A673 (cell line): ENCODE results near the gene HIVEP1. TPM values are rescaled to one million over a fixed set of nuclear protein-coding genes. Genes with fewer than 3 reads are reported as not detected.

Experiments used
- BruUV-seq: library from RNA; stranded (reverse); fragments of 400-500 nt; replicated peaks from 2 replicates; lab custom pipeline; 2021; lab: Mats Ljungman, UMichigan
- CTCF ChIA-PET: fragments of 300-600 bp; sonication (Branson Sonifier 250); formaldehyde crosslinking; loops from one replicate; lab custom pipeline; 2022; ENCODE audit warnings: antibody characterized with exemption; lab: Charles Lee
- POLR2A ChIA-PET: fragments of 300-600 bp; sonication (Branson Sonifier 250); formaldehyde crosslinking; loops from one replicate; lab custom pipeline; 2022; ENCODE audit warnings: antibody characterized with exemption; ENCODE audit not compliant: low non-redundant PET; lab: Charles Lee
- DNase-seq: peaks from one replicate; pipeline ENCODE4 v3.0.0-alpha.2; 2015; ENCODE audit warnings: low spot score
- H3K27ac ChIP-seq: fragments of 200-600 bp; sonication (generic); 2 replicates; pipeline ENCODE4 v1.5.1; 2016; ENCODE audit warnings: mixed run types, low read depth, mild to moderate bottlenecking, mixed read lengths, antibody characterized with exemption, low read length; ENCODE audit not compliant: poor library complexity, severe bottlenecking
- H3K27me3 ChIP-seq: fragments of 200-600 bp; sonication (generic); replicated peaks from 2 replicates; pipeline ENCODE4 v1.6.1; 2017; ENCODE audit warnings: mixed run types, low read depth, mild to moderate bottlenecking, mixed read lengths, antibody characterized with exemption, low read length; ENCODE audit not compliant: insufficient read depth, poor library complexity
- H3K36me3 ChIP-seq: fragments of 200-600 bp; sonication (generic); 2 replicates; pipeline ENCODE4 v1.6.1; 2016; ENCODE audit warnings: mixed run types, mild to moderate bottlenecking, mixed read lengths, antibody characterized with exemption, low read length; ENCODE audit not compliant: insufficient read depth, poor library complexity, severe bottlenecking
- H3K4me1 ChIP-seq: fragments of 200-600 bp; sonication (generic); 2 replicates; pipeline ENCODE4 v1.6.1; 2017; ENCODE audit warnings: mixed run types, mild to moderate bottlenecking, mixed read lengths, antibody characterized with exemption, low read length; ENCODE audit not compliant: insufficient read depth, poor library complexity, severe bottlenecking
- H3K4me3 ChIP-seq: fragments of 200-600 bp; sonication (generic); 2 replicates; pipeline ENCODE4 v1.5.1; 2016; ENCODE audit warnings: low read depth, mixed run types, mild to moderate bottlenecking, mixed read lengths, low read length; ENCODE audit not compliant: poor library complexity, severe bottlenecking
- H3K9me3 ChIP-seq: fragments of 200-600 bp; sonication (generic); 2 replicates; pipeline ENCODE4 v1.6.1; 2016; ENCODE audit warnings: mixed run types, low read depth, mild to moderate bottlenecking, mixed read lengths, antibody characterized with exemption, low read length; ENCODE audit not compliant: poor library complexity, severe bottlenecking
- EZH2 ChIP-seq: fragments of 200-600 bp; sonication (generic); IDR thresholded peaks from 2 replicates; pipeline ENCODE4 v1.6.1; 2017; ENCODE audit warnings: borderline replicate concordance, low read depth, mild to moderate bottlenecking, mixed read lengths, antibody characterized with exemption, low read length; ENCODE audit not compliant: poor library complexity, severe bottlenecking
- intact Hi-C: fragments of 100-400 bp; cut with micrococcal nuclease; formaldehyde crosslinking; loops from one replicate; pipeline ENCODE4 v1.10.0; 2022; ENCODE audit not compliant: unreplicated experiment
- total RNA-seq: library from RNA; stranded (reverse); gene quantifications from 2 replicates; pipeline ENCODE4 v1.2.3, GENCODE V29; 2021
- TF ChIP-seq, protein P1 (sequence below): fragments of 300-800, 200-600 bp; sonication (generic); conservative IDR thresholded peaks from 2 replicates; pipeline ENCODE4 v1.5.1; 2017; ENCODE audit warnings: low read depth, mild to moderate bottlenecking, antibody characterized with exemption, low read length, moderate library complexity, mixed read lengths

The HIVEP1 gene
- total RNA-seq, 1 experiment from 2014 or later, result 21.5 TPM

DNA sequence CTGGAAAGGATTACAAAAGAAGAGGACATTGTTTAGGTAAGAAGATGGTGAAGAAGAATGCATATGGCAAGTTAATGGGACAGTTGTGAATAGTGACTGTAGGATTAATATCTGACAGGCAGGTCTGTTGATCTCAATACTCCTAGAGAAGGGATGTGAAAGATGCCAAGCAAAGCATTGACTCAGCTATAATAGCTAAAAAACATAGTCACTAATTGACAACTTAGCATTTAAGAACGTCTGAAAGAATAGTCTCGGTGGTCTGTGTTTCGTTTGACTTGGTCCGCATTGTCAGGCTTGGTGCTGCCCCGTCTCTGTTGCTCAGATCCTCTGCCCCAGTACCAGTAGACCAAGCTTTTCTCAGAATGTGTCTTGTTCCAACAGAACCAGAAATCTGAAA is 65.9 kb downstream of the HIVEP1 start:
- H3K4me1 ChIP-seq, result no peaks in the 10 kb centered on the region
- H3K9me3 ChIP-seq, result no peaks in the 10 kb centered on the region
- POLR2A ChIA-PET, result no interaction called here
- no peaks in the 10 kb centered on the region for H3K36me3 ChIP-seq
- no peak overlapping the region for H3K27ac ChIP-seq
- CTCF ChIA-PET, result interaction anchor here (0.5 kb wide), 1 partner anchor 259 kb away, joined by 3 read pairs; no protein-coding TSS in a partner anchor
- no TSS peak for BruUV-seq
- H3K27me3 ChIP-seq, result no peaks in the 10 kb centered on the region
- DNase-seq, result no peak
- no peak overlapping the region for H3K4me3 ChIP-seq
- TF ChIP-seq, protein P1, sequence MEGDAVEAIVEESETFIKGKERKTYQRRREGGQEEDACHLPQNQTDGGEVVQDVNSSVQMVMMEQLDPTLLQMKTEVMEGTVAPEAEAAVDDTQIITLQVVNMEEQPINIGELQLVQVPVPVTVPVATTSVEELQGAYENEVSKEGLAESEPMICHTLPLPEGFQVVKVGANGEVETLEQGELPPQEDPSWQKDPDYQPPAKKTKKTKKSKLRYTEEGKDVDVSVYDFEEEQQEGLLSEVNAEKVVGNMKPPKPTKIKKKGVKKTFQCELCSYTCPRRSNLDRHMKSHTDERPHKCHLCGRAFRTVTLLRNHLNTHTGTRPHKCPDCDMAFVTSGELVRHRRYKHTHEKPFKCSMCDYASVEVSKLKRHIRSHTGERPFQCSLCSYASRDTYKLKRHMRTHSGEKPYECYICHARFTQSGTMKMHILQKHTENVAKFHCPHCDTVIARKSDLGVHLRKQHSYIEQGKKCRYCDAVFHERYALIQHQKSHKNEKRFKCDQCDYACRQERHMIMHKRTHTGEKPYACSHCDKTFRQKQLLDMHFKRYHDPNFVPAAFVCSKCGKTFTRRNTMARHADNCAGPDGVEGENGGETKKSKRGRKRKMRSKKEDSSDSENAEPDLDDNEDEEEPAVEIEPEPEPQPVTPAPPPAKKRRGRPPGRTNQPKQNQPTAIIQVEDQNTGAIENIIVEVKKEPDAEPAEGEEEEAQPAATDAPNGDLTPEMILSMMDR, result no peak
- no peak for TF ChIP-seq EZH2
- intact Hi-C loops, result no loop called here

DNA sequence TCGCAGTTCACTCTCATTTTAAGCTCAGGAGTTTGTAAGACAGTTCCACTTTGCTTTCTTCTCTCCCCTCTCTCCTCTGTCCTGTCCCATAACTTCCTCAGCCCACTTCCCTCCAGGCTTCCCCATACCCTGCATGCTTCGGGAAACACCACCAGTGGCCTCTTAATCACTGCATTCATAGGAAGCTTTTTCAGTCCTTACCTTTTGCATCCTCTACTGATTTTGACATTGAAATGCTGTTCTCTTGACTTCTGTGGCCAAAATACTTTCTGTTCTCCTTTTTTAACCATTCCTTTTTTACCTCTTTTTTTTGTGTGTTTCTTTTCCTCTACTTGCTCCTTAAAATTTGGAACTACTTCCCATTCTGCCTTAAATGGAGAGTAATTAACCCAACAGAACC is 69.7 kb downstream of the HIVEP1 start:
- Histone ChIP-seq H3K4me1 (no peaks in the 10 kb centered on the region), H3K4me3 (no peak overlapping the region), H3K27me3 (no peaks in the 10 kb centered on the region), H3K27ac (no peak overlapping the region), H3K9me3 (no peaks in the 10 kb centered on the region), H3K36me3 (no peaks in the 10 kb centered on the region)
- no peak for DNase-seq
- TF ChIP-seq EZH2, result no peak
- POLR2A ChIA-PET, result no interaction called here
- BruUV-seq, result no TSS peak
- CTCF ChIA-PET, result no interaction called here
- intact Hi-C loops, result no loop called here

- CTCF ChIA-PET, result no interaction called here
- no TSS peak for BruUV-seq
Measured at GRCh38 chr6:12082368-12082767, 70.3 kb downstream of the HIVEP1 start.

DNA sequence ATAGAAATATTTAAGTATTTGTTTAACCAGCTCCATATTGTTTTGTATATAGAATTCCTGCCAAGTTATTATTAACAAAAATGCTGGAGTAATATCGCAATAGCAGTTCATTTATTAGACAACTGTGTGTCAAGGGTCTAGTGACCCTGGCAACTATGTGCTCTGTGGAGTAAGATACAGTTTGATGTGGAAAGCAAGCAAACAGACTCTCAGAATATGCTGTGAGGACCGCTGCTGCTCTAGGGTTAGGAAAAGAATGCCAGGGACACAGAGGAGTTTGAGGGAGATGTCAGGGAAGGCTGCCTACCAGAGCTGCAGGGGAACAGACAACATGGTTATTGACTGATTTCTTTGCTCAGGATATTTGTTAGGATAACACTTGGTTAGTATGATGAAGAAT is 71.2 kb downstream of the HIVEP1 start:
- H3K4me3 ChIP-seq, result no peak overlapping the region
- H3K9me3 ChIP-seq, result no peaks in the 10 kb centered on the region
- intact Hi-C loops, result no loop called here
- no peaks in the 10 kb centered on the region for H3K4me1 ChIP-seq
- BruUV-seq, result no TSS peak
- DNase-seq, result no peak
- no peaks in the 10 kb centered on the region for H3K27me3 ChIP-seq
- ChIA-PET POLR2A (no interaction called here), CTCF (no interaction called here)
- no peak overlapping the region for H3K27ac ChIP-seq
- TF ChIP-seq EZH2, result no peak
- TF ChIP-seq, protein P1, result no peak
- no peaks in the 10 kb centered on the region for H3K36me3 ChIP-seq

More at GRCh38 chr6:12082368-12082767, 70.3 kb downstream of the HIVEP1 start:
- POLR2A ChIA-PET, result no interaction called here
- no peak for TF ChIP-seq EZH2
- TF ChIP-seq, protein P1, result no peak
- Histone ChIP-seq H3K36me3 (no peaks in the 10 kb centered on the region), H3K4me1 (no peaks in the 10 kb centered on the region), H3K27me3 (no peaks in the 10 kb centered on the region), H3K4me3 (no peak overlapping the region), H3K27ac (no peak overlapping the region), H3K9me3 (no peaks in the 10 kb centered on the region)
- intact Hi-C loops, result no loop called here
- DNase-seq, result no peak
